Neural progenitor cell (in vitro differentiated cells): ENCODE results near the gene VGLL1. TPM values are rescaled to one million over a fixed set of nuclear protein-coding genes. Genes with fewer than 3 reads are reported as not detected.

Experiments
- DNase-seq: peaks from one replicate; pipeline ENCODE4 v3.0.0-alpha.2; 2016; ENCODE audit warnings: low spot score
- H2AFZ ChIP-seq: fragments of 200-600 bp; sonication (generic); replicated peaks from 2 replicates; pipeline ENCODE4 v1.6.1; 2016; ENCODE audit warnings: antibody characterized with exemption
- H3F3A ChIP-seq: fragments of 200-600 bp; sonication (generic); 2 replicates; pipeline ENCODE4 v1.6.1; 2016; ENCODE audit warnings: antibody characterized with exemption, low read depth
- H3K27ac ChIP-seq: fragments of 200-600 bp; sonication (generic); 2 replicates; pipeline ENCODE4 v1.5.1; 2016; ENCODE audit warnings: mild to moderate bottlenecking
- H3K27me3 ChIP-seq: fragments of 200-600 bp; sonication (generic); 2 replicates; pipeline ENCODE4 v1.6.1; 2016; ENCODE audit warnings: mild to moderate bottlenecking, moderate library complexity
- H3K36me3 ChIP-seq: fragments of 200-600 bp; sonication (generic); 2 replicates; pipeline ENCODE4 v1.5.1; 2016
- H3K4me1 ChIP-seq: fragments of 200-600 bp; sonication (generic); 2 replicates; pipeline ENCODE4 v1.6.1; 2016; ENCODE audit warnings: mixed run types
- H3K4me2 ChIP-seq: fragments of 200-600 bp; sonication (generic); 2 replicates; pipeline ENCODE4 v1.6.1; 2016
- H3K4me3 ChIP-seq: fragments of 200-600 bp; sonication (generic); 2 replicates; pipeline ENCODE4 v1.5.1; 2016
- H3K79me2 ChIP-seq: fragments of 200-600 bp; sonication (generic); 2 replicates; pipeline ENCODE4 v1.6.1; 2016; ENCODE audit warnings: low read depth
- H3K9ac ChIP-seq: fragments of 200-600 bp; sonication (generic); 2 replicates; pipeline ENCODE4 v1.6.1; 2016
- H3K9me3 ChIP-seq: fragments of 200-600 bp; sonication (generic); 2 replicates; pipeline ENCODE4 v1.5.1; 2016; ENCODE audit warnings: low read depth
- H4K20me1 ChIP-seq: fragments of 200-600 bp; sonication (generic); 2 replicates; pipeline ENCODE4 v1.6.1; 2016; ENCODE audit warnings: low read depth
- H3K27ac Mint-ChIP-seq: 3 replicates; pipeline ENCODE4 v1.8.0; 2021; ENCODE audit warnings: mixed read lengths
- H3K27me3 Mint-ChIP-seq: 2 replicates; pipeline ENCODE4 v1.8.0; 2022; ENCODE audit warnings: low read depth, mild to moderate bottlenecking, inconsistent platforms, moderate library complexity, mixed read lengths; ENCODE audit not compliant: insufficient read depth
- H3K36me3 Mint-ChIP-seq: 3 replicates; pipeline ENCODE4 v1.8.0; 2021; ENCODE audit warnings: mixed read lengths
- H3K4me1 Mint-ChIP-seq: 3 replicates; pipeline ENCODE4 v1.8.0; 2021; ENCODE audit warnings: mixed read lengths
- H3K4me3 Mint-ChIP-seq: 3 replicates; pipeline ENCODE4 v1.8.0; 2021; ENCODE audit warnings: mild to moderate bottlenecking, moderate library complexity, mixed read lengths
- H3K9me3 Mint-ChIP-seq: 3 replicates; pipeline ENCODE4 v1.8.0; 2020; ENCODE audit warnings: mixed read lengths
- CTCF ChIP-seq: fragments of 200-600 bp; sonication (generic); IDR thresholded peaks from 2 replicates; pipeline ENCODE4 v1.5.1; 2017; ENCODE audit warnings: antibody characterized with exemption, mild to moderate bottlenecking
- EZH2 ChIP-seq: fragments of 200-600 bp; sonication (generic); IDR thresholded peaks from 2 replicates; pipeline ENCODE4 v1.6.1; 2017; ENCODE audit warnings: antibody characterized with exemption, mild to moderate bottlenecking, moderate library complexity
- EZH2phosphoT487 ChIP-seq: fragments of 200-600 bp; sonication (generic); IDR thresholded peaks from 2 replicates; pipeline ENCODE4 v1.6.1; 2017; ENCODE audit warnings: antibody characterized with exemption
- total RNA-seq: library from RNA; depleted of rRNA; stranded (reverse); fragments of >200 nt; gene quantifications from 2 replicates; pipeline ENCODE4 v1.2.3, GENCODE V29; 2015; ENCODE audit warnings: low replicate concordance

The VGLL1 gene
- total RNA-seq, 1 donor from 2014 or later: not detected

GRCh38 chrX:136534131-136534530 is 2.1 kb downstream of the VGLL1 start:
- Histone ChIP-seq H3K4me3 (no peak overlapping the region), H3K79me2 (no peaks in the 10 kb centered on the region), H3K4me2 (no peak overlapping the region), H3K27ac (no peak overlapping the region), H3F3A (no peaks in the 10 kb centered on the region), H3K9ac (no peak overlapping the region), H3K36me3 (no peaks in the 10 kb centered on the region), H3K4me1 (no peaks in the 10 kb centered on the region), H3K9me3 (no peaks in the 10 kb centered on the region), H2AFZ (no peak overlapping the region), H4K20me1 (no peaks in the 10 kb centered on the region), H3K27me3 (no peaks in the 10 kb centered on the region)
- peaks cover 6% of the 10 kb centered on the region for H3K27me3 Mint-ChIP-seq
- H3K4me1 Mint-ChIP-seq: no peaks in the 10 kb centered on the region
- TF ChIP-seq CTCF (no peak), EZH2 (no peak), EZH2phosphoT487 (no peak)
- DNase-seq: no peak
- peaks cover 3% of the 10 kb centered on the region for H3K9me3 Mint-ChIP-seq
- no peak overlapping the region for H3K27ac Mint-ChIP-seq
- H3K36me3 Mint-ChIP-seq: no peaks in the 10 kb centered on the region
- H3K4me3 Mint-ChIP-seq: no peak overlapping the region

DNA sequence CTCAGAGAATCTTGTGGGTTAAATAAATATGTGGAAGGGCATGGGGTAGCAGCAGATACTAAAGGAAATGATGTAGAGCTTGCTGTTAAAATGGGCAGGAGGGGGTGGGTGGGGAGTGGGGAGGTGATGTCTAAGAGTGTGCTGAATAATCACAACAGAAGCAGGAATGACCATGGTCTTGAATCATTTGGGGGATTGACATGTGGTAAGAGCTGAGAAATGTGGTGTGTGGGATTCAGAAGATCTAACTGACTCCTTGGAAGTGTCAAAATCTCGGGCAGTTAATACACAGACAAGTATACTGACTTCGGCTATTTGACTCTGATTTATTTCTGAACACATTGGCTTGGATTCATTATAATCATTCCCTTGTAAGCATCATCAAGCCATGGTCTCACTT is 6.8 kb downstream of the VGLL1 start:
- DNase-seq: no peak
- Mint-ChIP-seq H3K4me1 (no peaks in the 10 kb centered on the region), H3K27me3 (peaks cover 4% of the 10 kb centered on the region), H3K36me3 (no peaks in the 10 kb centered on the region), H3K27ac (no peak overlapping the region), H3K4me3 (no peak overlapping the region), H3K9me3 (no peaks in the 10 kb centered on the region)
- Histone ChIP-seq H3K79me2 (no peaks in the 10 kb centered on the region), H3K36me3 (no peaks in the 10 kb centered on the region), H3K9ac (no peak overlapping the region), H3K27ac (no peak overlapping the region), H3K9me3 (no peaks in the 10 kb centered on the region), H3K27me3 (no peaks in the 10 kb centered on the region), H3K4me3 (no peak overlapping the region), H3K4me2 (no peak overlapping the region), H2AFZ (no peak overlapping the region), H4K20me1 (no peaks in the 10 kb centered on the region), H3F3A (no peaks in the 10 kb centered on the region), H3K4me1 (no peaks in the 10 kb centered on the region)
- TF ChIP-seq CTCF (no peak), EZH2 (no peak), EZH2phosphoT487 (no peak)

DNA sequence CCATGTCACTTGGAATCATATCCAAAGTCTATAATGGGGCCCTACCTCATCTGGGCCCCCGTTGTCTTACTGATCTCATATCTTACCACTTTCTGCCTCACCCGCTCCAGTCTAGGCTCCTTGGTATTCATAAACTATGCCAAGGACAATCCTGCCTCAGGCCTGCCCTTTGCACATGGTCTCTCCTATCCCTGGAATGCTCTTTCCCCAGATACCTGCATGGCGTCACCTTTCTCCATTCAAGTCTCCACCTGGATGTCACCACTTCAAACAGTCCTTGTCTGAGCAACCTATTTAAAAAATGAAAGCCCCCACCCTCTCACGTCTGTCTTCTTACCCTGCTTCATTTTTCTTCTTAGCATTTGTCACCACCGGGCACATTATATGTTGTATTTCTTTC is 8.2 kb downstream of the VGLL1 start:
- Histone ChIP-seq H3K4me1 (no peaks in the 10 kb centered on the region), H3K27ac (no peak overlapping the region), H3K9me3 (no peaks in the 10 kb centered on the region), H3K36me3 (no peaks in the 10 kb centered on the region), H3K79me2 (no peaks in the 10 kb centered on the region), H3F3A (no peaks in the 10 kb centered on the region), H3K9ac (no peak overlapping the region), H2AFZ (no peak overlapping the region), H4K20me1 (no peaks in the 10 kb centered on the region), H3K27me3 (no peaks in the 10 kb centered on the region), H3K4me3 (no peak overlapping the region), H3K4me2 (no peak overlapping the region)
- TF ChIP-seq EZH2phosphoT487 (no peak), EZH2 (no peak), CTCF (no peak)
- H3K4me3 Mint-ChIP-seq: no peak overlapping the region
- no peak overlapping the region for H3K27ac Mint-ChIP-seq
- H3K27me3 Mint-ChIP-seq: peaks cover 4% of the 10 kb centered on the region
- no peaks in the 10 kb centered on the region for H3K4me1 Mint-ChIP-seq
- H3K9me3 Mint-ChIP-seq: no peaks in the 10 kb centered on the region
- no peaks in the 10 kb centered on the region for H3K36me3 Mint-ChIP-seq
- no peak for DNase-seq

- Mint-ChIP-seq H3K36me3 (no peaks in the 10 kb centered on the region), H3K4me1 (no peaks in the 10 kb centered on the region), H3K4me3 (no peak overlapping the region), H3K27me3 (peaks cover 4% of the 10 kb centered on the region), H3K9me3 (no peaks in the 10 kb centered on the region), H3K27ac (no peak overlapping the region)
- no peaks in the 10 kb centered on the region for H3F3A ChIP-seq
- no peaks in the 10 kb centered on the region for H3K79me2 ChIP-seq
- H4K20me1 ChIP-seq: no peaks in the 10 kb centered on the region
- H3K9me3 ChIP-seq: no peaks in the 10 kb centered on the region
- no peak overlapping the region for H3K4me2 ChIP-seq
- H3K4me3 ChIP-seq: no peak overlapping the region
- no peaks in the 10 kb centered on the region for H3K36me3 ChIP-seq
- H2AFZ ChIP-seq: no peak overlapping the region
- no peaks in the 10 kb centered on the region for H3K4me1 ChIP-seq
- TF ChIP-seq EZH2phosphoT487 (no peak), CTCF (no peak), EZH2 (no peak)
- H3K9ac ChIP-seq: no peak overlapping the region
- no peak overlapping the region for H3K27ac ChIP-seq
- DNase-seq: no peak
- H3K27me3 ChIP-seq: no peaks in the 10 kb centered on the region
Measured at GRCh38 chrX:136541294-136541693, 9.3 kb downstream of the VGLL1 start.
